Stimulated activated CD4-positive, alpha-beta T cell treated with anti-CD3 and anti-CD28 coated beads, Interleukin-12 subunit alpha, Interleukin-12 subunit beta, amount 100 ng/mL, for 24 hours (primary cell): ENCODE results near the gene MTMR10.

Source experiments
- DNase-seq, 2 experiments: peaks; one replicate each; pipeline ENCODE4 v3.0.0-alpha.2; 2020; ENCODE audit warnings: low read depth in 2 of 2

Gene MTMR10

DNA sequence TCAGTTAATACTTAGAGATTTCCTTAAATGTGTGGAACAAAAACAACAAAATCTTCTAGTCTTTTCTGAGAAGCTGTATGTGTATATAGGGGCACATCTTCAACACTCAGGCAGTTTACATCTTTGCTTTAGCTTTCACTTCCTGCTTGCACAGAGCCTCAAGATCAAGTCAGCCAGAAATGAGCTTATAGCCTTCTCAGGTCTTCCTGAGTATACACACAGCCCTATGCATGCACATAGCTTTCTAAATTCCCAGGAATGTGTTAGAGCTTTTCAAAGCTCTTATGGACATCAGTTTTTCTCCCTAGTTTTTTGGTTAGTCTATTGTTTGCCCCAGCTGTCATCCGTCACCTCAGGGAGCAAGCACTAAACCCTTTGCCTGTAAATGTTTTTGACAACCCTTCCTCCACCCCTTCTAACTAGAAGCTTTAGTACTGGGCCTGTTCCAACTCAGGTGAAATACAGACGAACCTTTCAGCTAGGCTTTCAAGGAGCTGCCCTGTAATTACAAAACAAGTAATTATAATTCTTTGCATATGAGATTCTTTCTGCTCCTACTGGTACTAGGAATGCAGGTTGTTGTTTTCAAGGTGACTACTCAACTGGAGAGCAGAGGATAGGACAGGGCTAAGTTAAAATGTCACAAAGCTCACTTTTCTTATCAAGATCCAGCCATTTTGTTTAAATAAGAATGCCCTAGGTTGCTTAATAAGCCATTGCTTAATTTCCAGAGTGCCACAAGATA, 22.6 kb upstream of the MTMR10 start:
- no peak for DNase-seq

DNA sequence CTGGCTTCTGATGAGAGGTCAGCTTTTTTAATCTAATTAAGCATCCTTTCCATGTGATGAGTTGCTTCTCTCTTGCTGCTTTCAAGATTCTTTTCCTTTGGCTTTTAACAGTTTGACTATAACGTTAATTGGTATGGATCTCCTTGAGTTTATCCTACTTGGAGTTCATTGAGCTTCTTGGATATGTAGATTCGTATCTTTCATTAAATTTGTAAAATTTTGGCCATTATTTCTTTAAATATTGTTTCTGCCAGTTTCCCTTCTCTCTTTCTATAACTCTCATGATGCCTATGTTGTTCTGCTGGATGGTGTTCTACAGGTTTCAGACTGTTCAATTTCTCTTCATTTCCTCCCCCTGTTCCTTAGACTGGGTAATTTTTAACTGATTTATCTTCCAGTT, 21.0 kb upstream of the MTMR10 start:
- DNase-seq: no peak

DNA sequence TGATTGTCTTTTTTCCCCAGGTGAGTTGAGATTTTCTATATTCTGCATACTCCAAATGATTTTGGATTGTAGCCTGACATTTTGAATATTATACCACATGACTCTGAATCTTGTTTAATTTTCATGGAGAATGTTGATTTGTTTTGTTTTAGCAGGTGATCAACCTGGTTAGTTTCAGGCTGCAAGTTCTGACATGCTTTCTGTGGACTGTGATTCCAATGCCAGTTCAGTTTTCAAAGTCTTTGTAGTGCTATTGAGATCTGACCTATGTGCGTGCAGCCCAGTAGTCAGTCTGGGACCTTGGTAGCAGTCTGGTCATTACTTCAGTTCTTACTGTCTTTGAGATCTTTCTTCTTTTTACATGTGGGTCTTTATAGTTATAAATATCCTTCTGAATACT, 18.6 kb upstream of the MTMR10 start:
- DNase-seq: no peak

DNA sequence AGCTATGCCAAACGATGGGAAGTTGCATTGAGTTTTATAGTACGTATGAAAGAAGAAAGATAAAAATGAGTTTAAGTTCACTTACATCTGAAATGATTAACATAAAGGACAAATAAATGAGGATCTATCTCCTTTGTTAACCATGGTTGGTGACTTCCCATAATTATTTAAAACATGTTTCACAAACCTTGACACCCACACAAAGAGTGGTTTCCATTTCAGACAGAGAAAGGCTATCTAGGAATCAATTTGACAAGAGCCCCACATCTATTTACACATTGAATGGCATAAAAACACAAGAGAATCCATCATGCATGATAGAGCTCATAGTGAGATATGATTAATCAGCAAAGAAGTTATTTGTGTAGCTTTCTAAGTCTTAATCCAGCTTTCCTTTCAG, 14.2 kb upstream of the MTMR10 start:
- no peak for DNase-seq

DNA sequence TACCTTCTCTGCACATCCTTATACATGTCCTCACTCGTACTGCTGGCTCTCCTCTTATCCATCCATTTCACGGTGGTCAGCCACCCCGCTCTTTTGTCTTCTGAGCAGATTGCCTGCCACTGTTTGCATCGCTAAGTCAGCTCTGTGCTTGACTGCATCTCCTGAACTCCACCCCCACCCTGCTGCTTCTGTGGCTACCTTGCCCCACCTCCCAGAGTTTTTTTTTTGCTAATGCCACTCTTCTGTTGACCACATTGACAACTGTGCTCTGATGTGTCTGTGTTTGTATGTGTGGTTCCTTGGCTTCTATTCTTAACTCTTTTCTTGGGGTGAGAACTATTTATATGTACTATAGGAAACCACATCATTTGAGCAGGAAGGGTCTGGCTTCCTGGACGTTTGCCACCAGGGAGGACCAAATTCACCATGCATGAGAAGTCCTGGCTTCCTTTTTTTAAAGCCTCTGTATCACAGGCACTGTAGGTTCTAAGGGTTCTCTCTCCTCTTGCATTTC, 12.8 kb upstream of the MTMR10 start:
- DNase-seq: no peak

DNA sequence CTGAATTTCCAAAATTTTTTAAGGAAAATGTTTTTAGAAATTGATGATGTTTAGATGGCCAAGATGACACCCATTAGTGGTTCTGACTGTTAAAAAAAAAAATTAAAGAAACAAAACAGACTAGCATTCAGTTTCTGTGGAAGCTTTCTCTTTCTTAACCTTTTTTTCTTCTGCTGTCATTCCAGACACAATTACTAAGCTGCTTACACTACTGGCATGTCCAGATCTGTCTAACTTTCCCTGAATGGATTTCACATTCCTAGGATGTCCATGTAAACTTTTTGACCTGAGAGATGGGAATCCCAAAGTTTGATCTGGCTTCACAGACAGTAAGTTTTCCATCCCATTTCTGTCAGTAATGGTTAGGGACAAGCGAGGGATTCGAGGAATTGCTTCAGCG, 10.3 kb upstream of the MTMR10 start:
- DNase-seq: no peak

GRCh38 chr15:30999729-31000128, 8.3 kb upstream of the MTMR10 start:
- no peak for DNase-seq

DNA sequence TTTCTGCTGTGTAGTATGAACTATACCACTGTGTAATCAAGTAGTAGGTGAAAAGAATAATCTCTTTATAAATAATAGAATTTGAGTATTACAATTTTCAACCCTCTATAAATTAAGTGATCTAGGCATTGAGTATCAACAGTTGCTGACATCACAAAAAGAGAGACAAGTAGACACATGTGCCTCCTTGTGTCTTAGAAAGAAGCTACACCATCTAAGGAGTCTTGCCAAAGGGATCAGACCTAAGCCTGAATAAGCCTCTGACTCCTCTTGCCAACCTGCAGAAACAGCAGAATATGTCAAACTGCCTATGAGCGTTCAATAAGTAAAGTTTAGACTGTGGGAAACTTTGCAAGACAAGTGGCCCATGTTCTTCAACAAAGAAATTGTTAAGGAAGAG, 5.8 kb upstream of the MTMR10 start:
- no peak for DNase-seq

DNA sequence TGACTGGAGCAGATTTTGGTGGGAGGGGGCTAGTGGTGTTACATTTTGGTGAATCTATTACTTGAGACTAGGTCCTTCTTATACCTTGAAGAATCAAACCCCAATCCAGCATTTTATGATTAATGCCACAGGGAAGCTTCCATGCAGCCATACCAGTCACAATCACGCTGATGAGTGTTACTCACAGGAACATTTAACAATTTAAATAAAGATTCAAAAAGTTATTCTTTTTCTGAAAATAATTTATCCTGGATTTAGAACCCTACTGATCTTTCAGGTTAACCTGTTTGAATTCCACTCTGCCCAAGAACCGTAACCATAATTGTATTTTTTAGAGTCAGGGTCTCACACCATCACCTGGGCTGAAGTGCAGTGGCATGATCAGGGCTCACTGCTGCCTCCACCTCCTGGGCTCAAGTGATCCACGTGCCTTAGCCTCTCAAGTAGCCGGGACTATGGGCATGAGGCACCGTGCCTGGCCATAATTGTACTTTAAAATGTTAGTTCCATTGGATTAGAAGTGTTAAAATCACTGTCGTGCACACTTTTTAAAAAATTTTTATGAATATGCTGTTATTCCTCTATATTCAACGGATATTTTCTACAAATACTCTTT, 929 bp upstream of the MTMR10 start:
- no peak for DNase-seq

DNA sequence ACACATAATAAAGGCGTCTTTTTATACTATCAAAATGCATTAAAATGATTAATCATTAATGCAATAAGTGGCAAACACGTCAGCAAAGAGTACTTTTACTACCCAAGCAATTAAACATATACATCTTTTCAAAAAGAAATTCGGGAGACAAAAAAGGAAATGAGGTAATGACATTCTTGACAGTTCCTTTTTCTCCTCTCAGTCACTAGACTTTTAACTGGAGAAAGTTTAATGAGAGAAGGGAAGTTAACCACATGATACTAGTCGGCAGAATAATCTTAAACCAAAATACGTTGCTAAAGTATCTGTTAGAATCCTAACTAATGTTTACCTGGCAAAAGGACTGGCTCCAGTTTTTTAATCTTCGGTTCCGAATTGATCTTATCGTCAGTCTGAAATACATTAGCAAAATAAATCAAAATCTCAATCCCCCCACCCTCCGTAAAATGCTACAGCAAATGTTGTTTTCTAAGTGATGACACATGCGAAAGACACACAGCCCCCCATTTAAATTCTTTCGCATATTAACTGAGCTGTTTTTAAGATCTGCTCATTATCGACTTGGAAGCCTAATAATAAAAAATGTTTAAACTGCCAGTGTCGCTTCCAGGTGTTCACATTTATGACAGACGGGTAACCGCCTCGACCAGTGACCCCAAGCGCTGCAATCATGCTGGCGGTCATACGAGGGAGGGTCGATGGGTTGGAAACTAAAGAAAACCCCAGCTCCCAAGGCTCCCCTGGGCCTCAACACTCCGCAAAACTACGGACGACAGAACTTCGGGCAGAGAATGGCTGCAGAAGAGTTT, 778 bp downstream of the MTMR10 start:
- peak in 1 of 2 experiments; percentile 1 for DNase-seq

- DNase-seq: no peak
Measured at GRCh38 chr15:30990036-30990435, 1.4 kb downstream of the MTMR10 start.

GRCh38 chr15:30985081-30985531, 6.3 kb downstream of the MTMR10 start:
- no peak for DNase-seq

GRCh38 chr15:30984542-30984941, 6.9 kb downstream of the MTMR10 start:
- no peak for DNase-seq

DNA sequence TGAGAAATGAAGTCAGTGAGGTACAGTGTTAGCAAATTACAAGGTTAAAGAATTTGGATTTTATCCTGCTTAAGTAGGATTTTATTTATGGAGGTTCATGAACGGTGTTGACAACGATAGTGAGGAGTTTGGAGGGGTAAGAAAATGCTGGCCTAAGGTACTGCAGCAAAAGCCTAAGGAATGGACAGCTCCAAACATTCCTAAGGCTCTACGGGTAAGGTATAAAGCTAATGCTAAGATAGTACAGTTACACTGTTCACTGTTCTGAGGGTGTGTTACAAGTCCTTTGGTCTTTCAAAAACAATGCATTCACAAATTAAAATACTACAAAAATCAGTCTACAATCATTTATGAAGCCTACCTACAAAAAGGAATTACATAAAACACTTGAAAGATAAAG, 7.3 kb downstream of the MTMR10 start:
- DNase-seq: no peak

GRCh38 chr15:30979457-30979856, 12.0 kb downstream of the MTMR10 start:
- no peak for DNase-seq

GRCh38 chr15:30978328-30978727, 13.1 kb downstream of the MTMR10 start:
- DNase-seq: no peak

GRCh38 chr15:30974112-30974511, 17.3 kb downstream of the MTMR10 start:
- no peak for DNase-seq

- DNase-seq: no peak
Measured at GRCh38 chr15:30973379-30973778, 18.0 kb downstream of the MTMR10 start.

- no peak for DNase-seq
Measured at GRCh38 chr15:30969724-30970123, 21.7 kb downstream of the MTMR10 start.

GRCh38 chr15:30963681-30964080, 27.7 kb downstream of the MTMR10 start:
- DNase-seq: no peak

GRCh38 chr15:30962659-30963058, 28.8 kb downstream of the MTMR10 start:
- no peak for DNase-seq

- DNase-seq: no peak
Measured at GRCh38 chr15:30962079-30962478, 29.3 kb downstream of the MTMR10 start.

DNA sequence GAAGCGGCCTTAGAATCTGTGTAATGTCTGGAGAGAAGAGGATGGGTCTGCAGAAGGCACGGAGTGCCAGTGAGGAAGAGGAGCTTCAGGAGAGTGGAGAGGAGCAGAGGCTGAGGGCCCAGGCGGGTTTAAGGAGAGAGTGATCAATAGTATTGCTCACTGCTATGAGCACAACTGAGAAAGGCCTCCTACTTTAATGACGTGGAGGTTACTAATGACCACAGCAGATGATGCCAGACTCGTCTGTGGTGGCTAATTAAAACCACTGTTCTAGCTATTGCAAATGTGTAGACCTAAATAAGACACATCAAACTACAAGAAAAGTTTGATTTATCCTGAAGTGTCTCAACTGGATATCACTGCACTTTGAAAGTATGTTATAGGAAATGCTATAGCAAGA, 33.2 kb downstream of the MTMR10 start:
- DNase-seq: no peak
